ENCODE results near the gene SLC5A10.

The SLC5A10 gene

GRCh38 chr17:18964550-18964949 lies 12.6 kb downstream of the SLC5A10 start:
- DNase-seq (ENCODE audit: low read depth): no peak

- no peak for DNase-seq (ENCODE audit: low read depth)
These were observed 13.7 kb downstream of the SLC5A10 start for GRCh38 chr17:18965530-18966236.

- no peak for DNase-seq (ENCODE audit: low read depth)
These were observed 15.1 kb downstream of the SLC5A10 start for GRCh38 chr17:18966831-18967624.

GRCh38 chr17:18967916-18968315 lies 16.0 kb downstream of the SLC5A10 start:
- peak; percentile 41 for DNase-seq (ENCODE audit: low read depth)

- DNase-seq (ENCODE audit: low read depth): peak; percentile 65
These were observed 16.4 kb downstream of the SLC5A10 start for GRCh38 chr17:18968345-18968744.

- peak; percentile 37 for DNase-seq (ENCODE audit: low read depth)
These were observed 17.3 kb downstream of the SLC5A10 start for GRCh38 chr17:18968945-18969887.

GRCh38 chr17:18970582-18971480 lies 18.9 kb downstream of the SLC5A10 start:
- no peak for DNase-seq (ENCODE audit: low read depth)

GRCh38 chr17:18971801-18972200 lies 19.8 kb downstream of the SLC5A10 start:
- no peak for DNase-seq (ENCODE audit: low read depth)

- DNase-seq (ENCODE audit: low read depth): no peak
These were observed 22.6 kb downstream of the SLC5A10 start for GRCh38 chr17:18974407-18975149.

GRCh38 chr17:18975597-18975996 lies 23.6 kb downstream of the SLC5A10 start:
- no peak for DNase-seq (ENCODE audit: low read depth)

GRCh38 chr17:18976201-18976600 lies 24.2 kb downstream of the SLC5A10 start:
- DNase-seq (ENCODE audit: low read depth): no peak

- DNase-seq (ENCODE audit: low read depth): no peak
These were observed 25.1 kb downstream of the SLC5A10 start for GRCh38 chr17:18977021-18977420.

- no peak for DNase-seq (ENCODE audit: low read depth)
These were observed 25.7 kb downstream of the SLC5A10 start for GRCh38 chr17:18977646-18978045.

- DNase-seq (ENCODE audit: low read depth): no peak
These were observed 26.1 kb downstream of the SLC5A10 start for GRCh38 chr17:18978050-18978449.

- no peak for DNase-seq (ENCODE audit: low read depth)
These were observed 26.7 kb downstream of the SLC5A10 start for GRCh38 chr17:18978655-18979054.

GRCh38 chr17:18980682-18981334 lies 28.8 kb downstream of the SLC5A10 start:
- no peak for DNase-seq (ENCODE audit: low read depth)

- no peak for DNase-seq (ENCODE audit: low read depth)
These were observed 29.3 kb downstream of the SLC5A10 start for GRCh38 chr17:18981335-18981641.

GRCh38 chr17:18981642-18982424 lies 29.9 kb downstream of the SLC5A10 start:
- no peak for DNase-seq (ENCODE audit: low read depth)
